Activated T-cell treated with anti-CD3 and anti-CD28 coated beads for 4 hours (primary cell): ENCODE measurements around the gene CDKN2B.
A peak's percentile ranks its signal among the peaks of the same experiment; 100 is the strongest.

Source experiments
- DNase-seq: peaks from one replicate; pipeline ENCODE4 v3.0.0-alpha.2; 2020

CDKN2B gene

GRCh38 chr9:22033012-22033630 lies 24.0 kb upstream of the CDKN2B start:
- DNase-seq = no peak

- no peak for DNase-seq
Observed at GRCh38 chr9:22031655-22032411, 22.7 kb upstream of the CDKN2B start.

GRCh38 chr9:22030101-22030598 lies 21.0 kb upstream of the CDKN2B start:
- no peak for DNase-seq

- no peak for DNase-seq
Observed at GRCh38 chr9:22029231-22029630, 20.1 kb upstream of the CDKN2B start.

GRCh38 chr9:22028394-22028793 lies 19.3 kb upstream of the CDKN2B start:
- DNase-seq = no peak

GRCh38 chr9:22026696-22027095 lies 17.6 kb upstream of the CDKN2B start:
- no peak for DNase-seq

- DNase-seq = no peak
Observed at GRCh38 chr9:22022396-22022795, 13.3 kb upstream of the CDKN2B start.

- DNase-seq = no peak
Observed at GRCh38 chr9:22010866-22011625, 1.9 kb upstream of the CDKN2B start.

- no peak for DNase-seq
Observed at GRCh38 chr9:22009506-22009867, 382 bp upstream of the CDKN2B start.

GRCh38 chr9:22008384-22008716 lies 755 bp downstream of the CDKN2B start:
- DNase-seq = no peak

GRCh38 chr9:22005702-22006606 lies 3.2 kb downstream of the CDKN2B start:
- DNase-seq = no peak

GRCh38 chr9:22005021-22005701 lies 3.9 kb downstream of the CDKN2B start:
- no peak for DNase-seq

GRCh38 chr9:22002038-22002437 lies 7.1 kb downstream of the CDKN2B start:
- DNase-seq = no peak

- no peak for DNase-seq
Observed at GRCh38 chr9:21998026-21998425, 11.1 kb downstream of the CDKN2B start.

GRCh38 chr9:21997480-21997879 lies 11.6 kb downstream of the CDKN2B start:
- DNase-seq = no peak

- no peak for DNase-seq
Observed at GRCh38 chr9:21996858-21997257, 12.2 kb downstream of the CDKN2B start.

- DNase-seq = no peak
Observed at GRCh38 chr9:21996438-21996837, 12.7 kb downstream of the CDKN2B start.

- no peak for DNase-seq
Observed at GRCh38 chr9:21995666-21996398, 13.3 kb downstream of the CDKN2B start.

GRCh38 chr9:21995006-21995665 lies 14.0 kb downstream of the CDKN2B start:
- DNase-seq = peak; percentile 46

- no peak for DNase-seq
Observed at GRCh38 chr9:21994556-21995005, 14.5 kb downstream of the CDKN2B start, which contains the start of gene CDKN2B-AS1. Gene CDKN2B-AS1 (plus strand): TSS chr9:21994791.
